NCI-H226 (cell line): Measurements from ENCODE around the gene PDE7B.

ENCODE experiments used
- DNase-seq: peaks from one replicate; pipeline ENCODE4 v3.0.0-alpha.2; 2015

PDE7B gene

DNA sequence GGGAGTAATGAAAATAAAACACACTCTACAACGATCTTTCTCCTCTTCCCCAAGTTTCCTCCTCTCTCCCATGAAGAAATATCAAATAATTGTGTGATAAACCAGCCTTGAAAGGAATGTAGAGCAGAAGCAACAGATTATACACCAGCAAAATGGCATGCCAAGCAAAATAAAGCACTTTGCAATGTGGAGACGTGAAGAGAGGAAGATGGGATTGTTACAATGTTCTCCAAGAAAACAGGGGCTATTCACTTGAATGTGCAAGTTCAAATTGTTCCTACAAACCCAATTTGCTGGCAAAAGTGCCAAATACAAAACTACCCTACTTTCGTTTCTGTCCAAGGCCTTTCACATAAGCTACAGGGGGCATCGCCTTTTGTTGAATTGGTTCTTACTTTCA is 185.1 kb downstream of the PDE7B start:
- DNase-seq: no peak

DNA sequence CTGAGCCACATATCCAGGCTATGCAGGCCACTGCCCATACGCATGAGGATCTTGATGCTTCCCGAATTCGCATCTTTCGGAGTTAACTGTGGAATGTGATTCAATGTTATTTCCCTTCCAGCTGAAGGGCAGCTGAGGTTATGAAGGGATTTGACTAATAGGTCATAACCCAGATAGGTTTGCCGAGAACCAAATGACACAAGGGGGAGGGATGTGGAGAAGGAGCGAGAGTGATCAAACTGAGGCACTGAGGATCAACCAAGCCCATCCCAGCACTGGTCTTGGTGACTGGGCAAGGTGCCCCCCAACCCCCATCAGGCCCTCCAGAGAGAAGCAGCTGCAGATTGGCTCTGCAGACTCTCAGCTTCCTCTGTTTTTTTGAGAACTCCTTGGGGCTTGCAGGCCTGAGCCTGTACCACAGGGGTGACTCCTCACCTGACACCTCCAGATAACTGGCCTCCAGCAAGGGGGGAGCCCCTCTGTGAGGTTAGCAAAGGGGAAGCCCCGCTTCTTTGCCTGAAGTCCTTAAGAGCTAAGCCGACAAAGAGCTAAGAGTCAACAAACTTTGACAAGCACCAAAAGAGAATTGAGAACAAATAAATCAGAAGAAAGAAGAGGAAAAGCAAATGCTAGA is 185.9 kb downstream of the PDE7B start:
- DNase-seq: no peak

DNA sequence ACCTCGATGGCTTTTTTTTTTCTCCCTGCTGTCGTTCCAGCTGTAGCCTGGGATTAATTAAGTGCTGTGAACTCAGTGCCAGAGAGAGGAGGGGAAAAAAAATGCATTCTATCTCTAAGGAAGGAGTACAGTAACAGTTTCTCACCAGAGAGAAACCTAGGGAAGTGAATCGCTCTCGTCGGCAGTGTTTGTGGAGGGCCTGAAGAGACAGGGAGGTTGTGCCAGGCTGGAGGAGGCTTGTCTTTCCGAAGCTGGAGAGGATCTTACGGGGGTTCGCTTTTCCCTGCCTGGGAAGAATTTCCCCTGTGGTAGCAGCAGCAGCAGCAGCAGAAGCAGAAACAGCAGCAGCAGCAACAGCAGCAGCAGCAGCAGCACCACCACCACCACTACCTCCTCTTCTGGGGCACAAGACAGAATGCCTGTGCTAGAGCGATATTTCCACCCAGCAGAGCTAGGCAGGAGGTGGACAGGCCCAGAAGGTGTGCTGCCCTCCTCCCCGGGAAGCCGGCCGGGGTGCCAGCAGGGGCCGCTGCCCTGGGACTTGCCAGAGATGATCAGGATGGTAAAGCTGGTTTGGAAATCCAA is 186.5 kb downstream of the PDE7B start:
- no peak for DNase-seq

DNA sequence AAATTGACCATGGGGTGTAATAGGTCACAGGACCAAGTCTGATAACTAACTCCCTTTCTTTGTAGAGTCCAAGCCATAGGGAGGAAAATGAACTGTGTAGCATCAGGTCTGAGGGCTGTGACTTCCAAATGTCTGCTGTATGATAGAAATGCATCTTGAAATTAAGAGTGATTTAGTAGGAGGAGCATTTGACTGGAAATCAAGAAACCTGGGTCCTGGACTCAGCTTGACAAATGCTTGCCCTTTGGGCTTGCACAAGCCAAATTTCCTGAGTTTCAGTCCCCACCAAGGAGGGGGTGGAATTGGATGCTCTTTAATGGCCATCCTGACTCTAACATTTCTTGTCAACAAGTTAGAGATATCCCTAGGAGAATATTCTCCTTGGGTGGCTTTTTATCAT is 187.0 kb downstream of the PDE7B start:
- DNase-seq: no peak

DNA sequence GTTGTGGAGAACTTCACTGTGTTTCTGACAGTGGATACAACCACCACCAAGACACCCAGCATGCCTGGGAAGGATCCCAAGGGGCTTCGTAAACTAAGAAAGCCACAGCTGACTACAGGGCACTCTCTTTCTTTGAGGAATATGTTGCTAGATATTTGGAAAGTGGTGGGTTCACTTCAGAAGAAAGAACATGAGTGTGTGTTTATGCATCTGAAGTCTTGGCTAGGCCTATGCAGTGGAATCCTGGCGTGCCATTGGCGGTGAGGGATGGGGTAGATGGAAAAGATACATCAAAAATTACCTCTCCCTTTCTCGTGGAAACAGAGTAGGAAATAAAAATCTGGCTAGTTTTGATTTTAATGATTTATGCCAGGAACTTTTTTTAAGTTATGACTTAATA is 187.7 kb downstream of the PDE7B start:
- no peak for DNase-seq

DNA sequence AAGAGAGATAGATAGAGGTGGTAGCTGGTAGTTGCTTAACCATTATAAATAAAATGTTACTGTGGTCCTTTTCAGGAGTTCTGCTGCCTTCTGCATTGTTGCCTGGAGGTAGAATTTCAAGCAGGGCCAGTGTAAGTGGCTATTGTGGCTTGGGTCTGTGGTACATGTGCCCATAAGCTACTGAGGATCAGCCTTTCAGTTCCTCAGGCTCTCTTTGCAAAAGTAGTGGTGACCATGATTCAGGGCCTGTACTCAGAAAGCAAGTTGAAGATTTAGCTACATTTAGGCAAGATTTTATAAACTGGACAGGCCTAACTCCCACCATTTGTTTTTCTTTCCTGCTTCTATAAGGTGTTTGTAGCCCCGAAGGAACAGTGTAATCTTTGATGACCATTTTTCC is 199.0 kb downstream of the PDE7B start:
- DNase-seq: no peak

DNA sequence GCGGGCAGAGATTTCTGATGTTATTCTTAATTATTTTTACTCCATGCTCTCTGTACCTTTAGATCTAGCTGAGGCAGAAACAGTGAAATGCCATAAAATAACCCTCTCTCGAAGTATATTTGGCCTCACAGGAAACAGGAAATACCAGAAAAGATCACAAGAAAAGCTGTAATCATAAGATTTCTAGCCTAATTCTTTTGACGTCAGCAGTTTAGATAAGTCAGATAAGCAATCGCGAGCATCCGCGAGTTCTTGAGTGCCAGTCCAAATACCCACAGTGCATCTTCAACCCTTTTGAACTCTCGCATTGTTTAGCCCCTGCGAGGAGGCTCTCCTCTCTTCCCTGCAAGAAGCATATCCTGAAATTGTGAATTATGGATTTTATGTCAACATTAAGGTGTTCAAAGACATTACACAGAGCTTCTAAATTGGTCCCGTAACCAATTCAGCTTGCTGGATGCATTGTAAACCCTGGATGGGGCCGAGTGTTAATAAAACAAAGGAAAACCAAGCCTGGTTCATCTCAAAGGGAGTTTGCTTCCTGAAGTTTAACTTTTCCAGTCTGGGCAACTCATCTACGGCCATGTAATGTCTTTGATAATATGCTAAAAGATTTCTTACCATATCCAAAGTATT is 199.8 kb downstream of the PDE7B start:
- peak; percentile 68 for DNase-seq

DNA sequence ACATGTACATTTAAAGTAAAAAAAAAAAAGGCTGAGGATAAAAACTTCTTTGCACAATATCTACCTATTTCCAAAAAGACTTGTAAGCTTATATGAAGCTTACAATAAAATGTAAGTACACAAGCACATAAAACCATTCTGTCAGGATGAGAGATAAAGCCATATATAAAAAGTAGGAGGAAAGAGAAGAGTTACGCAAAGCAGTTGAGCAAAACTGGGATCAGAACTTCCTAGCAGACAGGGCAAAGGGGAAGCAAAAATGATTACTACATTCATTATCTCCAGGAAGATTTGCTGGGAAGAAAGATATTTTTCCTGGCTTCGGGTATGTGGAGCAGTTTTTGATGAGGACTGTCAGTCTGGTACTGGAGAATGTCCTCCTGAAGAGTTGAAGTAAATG is 200.5 kb downstream of the PDE7B start:
- DNase-seq: no peak

DNA sequence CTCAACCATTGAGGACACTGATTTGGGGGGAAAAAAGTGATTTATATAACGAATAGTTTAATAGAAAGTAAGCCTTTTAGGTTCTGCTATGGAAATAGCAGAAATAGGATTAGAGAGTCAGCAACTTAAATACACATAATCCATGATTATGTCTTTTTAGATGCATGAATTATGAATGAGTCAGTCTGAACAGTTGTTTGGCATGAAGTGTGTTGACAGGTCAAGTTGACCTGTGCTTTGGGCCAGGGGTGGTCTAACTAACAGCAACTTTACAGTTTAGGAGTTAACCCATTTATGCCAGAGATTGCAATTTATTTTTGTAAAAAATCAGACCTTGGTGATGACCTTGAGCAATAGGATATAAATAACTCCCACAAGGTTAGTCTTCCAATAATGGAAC is 207.4 kb downstream of the PDE7B start:
- no peak for DNase-seq

DNA sequence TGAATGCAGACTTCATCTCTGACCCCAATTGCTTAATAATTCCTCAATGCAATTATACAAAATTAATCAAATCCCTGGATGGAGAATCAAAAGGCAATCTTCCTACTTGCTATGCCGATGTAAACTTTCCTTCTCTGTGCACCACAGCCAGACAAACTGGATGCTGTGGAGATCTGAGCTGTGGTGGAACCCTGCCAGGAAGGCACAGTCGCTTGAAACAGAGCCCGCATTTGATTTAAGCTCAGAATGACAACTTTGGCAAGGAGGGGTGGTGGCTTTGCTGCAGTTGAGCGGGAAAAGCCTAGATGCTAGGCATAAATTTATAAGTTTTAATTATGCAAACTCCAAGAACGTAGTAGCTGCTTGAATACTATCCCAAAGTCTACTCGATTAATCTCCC is 207.8 kb downstream of the PDE7B start:
- no peak for DNase-seq

DNA sequence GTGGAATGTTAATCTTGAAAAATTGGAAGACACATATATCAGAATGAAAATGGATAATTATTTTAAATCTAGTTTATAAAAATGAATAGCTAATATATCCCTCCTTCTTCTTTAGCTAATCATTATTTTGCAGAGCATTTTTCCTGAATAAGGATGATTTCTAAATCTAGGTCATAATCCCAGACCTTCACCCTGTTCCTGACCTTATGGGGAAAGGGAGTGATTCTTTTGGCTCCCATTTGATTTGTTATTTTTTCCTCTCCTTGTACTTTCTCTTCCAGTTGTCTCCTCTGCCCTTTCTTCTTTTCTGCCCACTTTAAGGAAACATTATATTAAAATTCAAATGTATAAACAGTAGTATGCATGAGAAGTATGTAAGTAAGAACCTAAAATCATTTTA is 208.6 kb downstream of the PDE7B start:
- no peak for DNase-seq

DNA sequence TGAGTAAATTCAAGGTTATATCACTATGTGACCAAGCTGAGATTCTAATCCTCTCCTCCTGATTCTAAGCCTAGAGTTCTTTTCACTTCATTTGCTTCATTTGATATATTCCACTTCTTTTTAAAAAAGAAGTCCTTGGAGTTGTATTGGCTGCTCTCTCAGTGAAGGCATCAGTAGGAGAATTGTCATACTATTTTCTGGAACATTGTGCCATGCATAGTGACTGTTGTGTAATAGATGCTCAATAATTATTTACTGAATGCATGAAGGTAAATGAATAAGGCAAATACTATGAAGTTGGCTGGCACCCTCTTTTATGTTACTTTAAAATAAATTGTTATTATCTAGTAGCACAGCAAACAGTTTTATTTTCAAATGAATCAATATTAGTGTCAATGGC is 209.3 kb downstream of the PDE7B start:
- DNase-seq: no peak

DNA sequence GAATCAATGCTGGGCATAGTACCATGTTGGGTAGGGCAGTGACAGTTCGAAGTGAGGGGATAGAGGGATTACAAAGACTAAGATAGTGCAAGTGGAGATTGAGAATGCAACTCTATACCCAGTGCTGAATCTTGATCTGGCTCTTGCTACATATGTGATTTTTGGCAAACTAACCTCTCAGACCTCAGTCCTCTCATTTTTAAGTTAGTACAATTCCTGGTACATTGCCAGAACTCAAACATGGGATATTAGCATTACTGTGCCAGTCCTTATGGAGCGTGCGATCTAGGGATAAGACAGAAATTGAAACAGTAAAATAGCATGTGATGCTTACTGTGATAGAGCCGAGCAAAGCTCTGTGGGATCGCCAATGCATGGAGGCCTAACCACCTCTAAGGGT is 210.2 kb downstream of the PDE7B start:
- DNase-seq: no peak

DNA sequence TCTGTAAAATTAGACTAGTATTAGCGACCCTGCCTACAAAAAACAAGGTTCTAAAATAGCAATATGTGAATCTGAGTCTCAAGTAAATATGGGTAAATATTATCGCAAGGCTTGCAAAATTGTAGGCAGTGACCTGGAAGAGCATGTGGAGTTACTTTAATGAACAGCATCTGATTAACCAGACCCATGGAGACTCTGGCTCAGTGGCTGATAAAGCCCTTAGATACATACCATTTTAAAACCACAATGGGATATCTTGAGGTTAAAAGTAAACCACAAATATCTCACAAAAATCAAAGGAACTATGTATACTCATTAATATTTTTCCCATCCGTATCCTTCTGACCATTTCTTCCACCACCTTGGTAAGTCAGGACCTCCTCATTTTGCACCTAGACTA is 211.6 kb downstream of the PDE7B start:
- DNase-seq: peak; percentile 38

DNA sequence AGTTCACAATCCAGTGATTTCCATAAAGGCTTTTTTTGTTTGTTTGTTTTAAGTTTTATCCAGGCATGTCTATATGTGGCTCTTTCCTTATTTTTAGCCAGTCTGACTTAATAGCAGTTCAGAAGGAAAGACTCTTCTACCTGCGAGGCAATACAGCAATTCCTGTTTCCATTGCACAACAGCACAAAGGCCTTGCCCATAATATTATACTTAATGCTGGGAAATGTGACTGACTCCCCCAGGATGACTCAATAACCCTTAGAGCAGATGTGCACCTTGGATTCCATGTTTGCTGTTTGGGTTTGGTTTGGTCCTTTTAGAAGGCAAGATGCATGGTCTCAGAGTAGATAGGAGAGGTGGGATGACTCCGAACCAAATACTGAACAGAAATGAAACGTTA is 214.5 kb downstream of the PDE7B start:
- peak; percentile 80 for DNase-seq

DNA sequence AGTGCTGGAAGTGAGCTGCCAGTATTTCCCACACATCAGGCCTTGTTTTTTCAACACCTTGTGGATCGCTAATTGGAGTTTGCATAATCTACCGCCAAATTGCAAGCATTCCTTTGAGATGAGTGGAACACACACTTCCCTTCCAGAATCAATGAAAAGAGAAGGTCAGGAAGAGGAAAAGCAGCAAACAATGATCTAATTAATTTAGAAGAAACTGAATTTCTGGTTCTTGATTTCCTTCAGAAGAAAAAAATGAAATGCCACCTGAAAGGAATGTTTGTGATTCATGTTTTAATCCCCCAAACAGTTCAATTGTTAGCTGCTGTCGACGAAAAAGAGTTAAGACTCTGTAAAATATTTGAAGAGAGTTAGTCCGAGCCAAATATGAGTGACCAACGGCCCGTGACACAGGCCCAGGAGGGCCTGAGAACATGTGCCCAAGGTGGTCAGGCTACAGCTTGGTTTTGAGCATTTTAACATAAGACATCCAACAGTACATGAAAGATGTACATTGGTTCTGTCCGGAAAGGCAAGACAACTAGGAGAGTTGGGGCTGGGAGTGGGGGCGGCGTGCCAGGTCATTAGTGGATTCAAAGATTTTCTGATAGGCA is 216.3 kb downstream of the PDE7B start:
- DNase-seq: peak; percentile 67

DNA sequence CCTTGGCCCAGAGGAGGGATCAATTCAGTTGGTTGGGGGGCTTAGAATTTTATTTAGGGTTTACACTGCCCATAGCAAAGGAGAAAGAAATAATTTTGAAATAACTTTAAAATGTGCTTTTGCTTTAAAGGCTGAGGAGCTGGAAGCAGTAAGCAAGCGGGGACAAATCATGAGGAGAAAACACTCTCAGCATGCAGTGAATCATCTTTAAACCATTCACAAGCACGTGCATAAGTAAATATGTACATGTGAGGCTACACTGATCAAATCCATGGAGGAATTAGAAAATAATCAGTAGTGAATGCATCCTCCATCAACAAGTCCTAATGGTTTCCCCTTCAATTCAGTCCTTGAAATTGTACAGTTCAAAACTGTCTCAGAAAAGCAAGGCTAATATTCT is 217.6 kb downstream of the PDE7B start:
- peak; percentile 38 for DNase-seq

DNA sequence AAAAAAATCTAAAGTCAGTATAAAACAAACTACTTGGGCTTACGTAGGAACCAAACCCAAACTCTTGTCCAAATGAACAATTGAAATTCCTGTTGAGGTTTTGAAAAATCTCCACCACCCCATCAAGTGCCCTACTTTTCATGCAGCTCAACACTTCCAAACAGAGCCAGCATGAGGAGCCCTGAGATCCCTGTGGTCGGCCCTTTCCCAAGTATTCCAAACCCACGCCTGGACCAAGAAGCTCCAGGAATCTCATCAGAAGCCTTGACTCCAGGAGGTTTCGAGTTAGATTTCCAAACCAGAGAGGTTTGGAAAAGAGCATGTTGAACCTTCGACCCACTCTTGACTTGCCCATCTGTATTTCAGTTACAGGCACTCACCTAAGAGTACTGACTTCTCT is 219.3 kb downstream of the PDE7B start:
- no peak for DNase-seq

DNA sequence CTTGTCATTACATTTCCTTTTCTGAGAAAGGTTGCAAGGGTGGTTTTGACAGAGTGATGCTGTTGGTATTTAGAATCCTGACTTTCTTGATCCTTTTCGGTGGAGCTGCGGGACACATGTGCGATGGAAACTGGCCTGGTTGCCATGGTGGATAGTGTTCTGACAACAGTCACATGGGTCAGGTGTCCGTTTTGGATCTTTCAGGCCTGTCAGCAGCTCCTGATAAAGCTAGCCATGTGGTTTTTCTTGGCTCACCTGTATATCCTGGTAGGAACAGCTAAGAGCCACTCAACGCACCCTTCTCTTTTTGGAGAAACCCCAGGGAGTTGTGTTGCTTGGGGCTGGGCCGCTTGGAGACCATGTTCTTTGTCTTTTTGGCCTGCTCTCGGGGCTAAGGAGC is 221.2 kb downstream of the PDE7B start:
- no peak for DNase-seq

DNA sequence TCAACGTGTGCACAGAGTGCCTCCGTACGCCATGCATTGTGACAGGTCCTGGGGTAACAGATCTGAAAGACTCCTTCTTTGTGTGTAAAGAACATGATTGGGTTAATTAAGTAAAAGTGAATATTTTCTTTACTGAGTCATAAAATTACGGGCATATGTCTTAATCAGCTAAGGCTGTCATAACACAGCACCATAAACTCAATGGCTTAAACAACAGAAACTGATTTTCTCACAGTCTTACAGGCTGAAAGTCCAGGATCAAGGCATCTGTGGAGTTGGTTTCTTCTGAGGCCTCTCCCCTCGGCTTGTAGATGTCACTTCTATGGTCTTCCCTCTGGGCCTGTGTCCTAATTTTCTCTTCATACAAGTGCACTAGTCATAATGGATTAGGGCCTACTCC is 221.7 kb downstream of the PDE7B start:
- no peak for DNase-seq

DNA sequence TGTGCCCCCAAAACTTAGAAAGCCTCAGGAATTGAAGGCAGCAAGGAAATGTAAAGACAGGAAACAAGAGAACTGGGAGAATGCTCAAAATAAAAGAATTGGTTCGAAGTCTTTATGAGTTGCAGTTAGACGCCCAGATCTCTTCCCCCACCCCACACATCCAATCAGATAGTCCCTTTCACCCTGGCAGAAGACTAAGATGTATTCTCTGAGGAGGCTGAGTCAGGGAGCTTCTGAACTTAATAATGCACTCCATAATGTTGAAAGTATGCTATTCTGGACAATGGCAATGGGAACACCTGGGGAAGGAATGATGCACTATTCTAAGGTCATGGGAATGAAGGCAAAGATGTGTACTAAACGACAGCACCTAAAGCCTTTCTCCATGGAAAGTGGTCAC is 225.0 kb downstream of the PDE7B start:
- no peak for DNase-seq

DNA sequence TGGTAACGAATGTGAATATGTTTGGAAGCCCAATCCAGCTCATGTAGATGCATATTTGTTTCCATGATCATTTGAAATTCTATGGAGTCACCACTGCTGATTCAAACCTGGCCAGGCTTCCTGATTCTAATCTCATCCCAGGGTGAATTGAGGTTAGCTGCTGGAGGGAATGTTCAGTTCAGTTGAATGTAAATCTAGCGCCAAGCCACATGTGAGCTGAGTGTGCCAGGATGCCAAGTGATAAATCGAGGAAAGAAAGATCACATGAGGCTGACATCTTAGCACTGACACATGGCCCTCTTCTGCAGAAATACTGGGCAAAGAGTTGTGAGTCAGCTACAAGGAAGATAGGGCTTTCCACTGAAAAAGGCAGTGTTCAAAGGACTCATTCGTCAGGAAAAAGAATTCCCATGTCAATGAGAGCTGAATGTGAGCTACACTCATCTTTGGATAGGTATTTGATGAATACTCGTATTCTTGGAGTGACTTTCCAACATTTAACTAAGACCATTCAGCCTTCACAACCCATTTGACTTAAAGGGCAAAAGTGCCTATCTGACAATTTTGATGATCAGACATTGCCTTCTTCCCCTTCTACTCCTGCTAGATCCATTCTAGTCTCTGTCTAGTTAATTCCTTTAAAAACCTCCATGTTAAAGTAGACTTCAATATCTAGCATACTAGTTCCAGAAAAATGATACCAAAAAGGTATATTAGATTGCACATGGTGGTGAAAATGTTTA is 226.5 kb downstream of the PDE7B start:
- DNase-seq: peak; percentile 91

DNA sequence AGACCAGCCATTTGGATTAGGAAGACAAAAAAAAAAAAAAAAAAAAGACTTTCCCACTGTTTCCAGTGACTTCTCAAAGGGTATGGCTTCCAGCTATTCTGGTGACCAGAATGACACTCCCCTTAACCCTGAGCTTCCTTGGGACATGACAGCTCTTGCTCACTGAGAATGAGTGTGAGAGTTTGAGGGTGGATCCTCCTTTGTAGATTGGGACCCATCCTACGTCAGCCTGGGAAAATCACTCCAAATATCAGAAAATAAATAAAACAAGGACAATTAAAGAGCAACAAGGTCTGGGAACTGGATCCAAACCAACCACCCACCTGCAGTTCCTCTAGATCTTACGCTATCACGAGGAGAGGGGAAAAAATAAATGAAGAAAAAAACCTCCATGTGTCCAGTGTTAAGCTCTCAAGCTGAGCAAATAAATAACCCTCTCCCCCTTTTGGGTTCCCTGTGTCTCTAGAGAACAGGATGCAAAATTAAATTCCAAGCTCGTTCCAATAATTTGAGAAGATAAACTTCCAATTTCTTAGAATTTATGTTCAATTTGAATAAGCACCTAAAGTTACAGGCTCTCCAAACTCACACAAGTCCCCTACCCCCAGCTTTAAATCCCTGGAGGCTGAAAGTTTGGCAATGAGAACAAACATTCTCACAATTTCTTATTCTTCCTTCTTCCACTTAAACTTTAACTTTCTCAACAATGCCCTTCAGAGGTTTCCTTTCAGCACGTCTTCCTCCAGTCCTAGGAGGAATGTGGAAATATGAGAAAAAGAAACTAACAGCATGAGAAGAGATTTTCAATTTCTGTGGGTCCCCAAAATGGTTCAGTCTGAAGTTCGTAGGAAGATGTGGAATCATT is 228.4 kb downstream of the PDE7B start:
- DNase-seq: no peak
